HepG2 (cell line): ENCODE results near the gene HDDC2. TPM values are rescaled to one million over a fixed set of nuclear protein-coding genes. Genes with fewer than 3 reads are reported as not detected.

Source experiments
- ATAC-seq: fragments of 200-7000 bp; cut with Tn5 transposase; 3 replicates; pipeline ENCODE4 v1.9.1; 2020; ENCODE audit warnings: mild to moderate bottlenecking, moderate library complexity
- BruUV-seq: library from RNA; stranded (reverse); fragments of 400-500 nt; replicated peaks from 2 replicates; lab custom pipeline; 2021; lab: Mats Ljungman, UMichigan
- CTCF ChIA-PET: fragments of 300-600 bp; formaldehyde crosslinking; extraction: SDS; loops from one replicate; lab custom pipeline; 2021; ENCODE audit warnings: low total read pairs, inconsistent platforms, low intra/inter-chr PET ratio; lab: Yijun Ruan, JAX
- POLR2A ChIA-PET: fragments of 350-600 bp; sonication (Branson Sonifier 250); formaldehyde crosslinking; loops from one replicate; lab custom pipeline; 2020; ENCODE audit warnings: antibody characterized with exemption, inconsistent platforms; lab: Yijun Ruan, JAX
- DNase-seq: peaks from one replicate; pipeline ENCODE4 v3.0.0-alpha.2; 2015; ENCODE audit warnings: low spot score
- FAIRE-seq: peaks from 3 replicates; lab custom pipeline; 2011; peaks lifted over from hg19 to GRCh38; lab: Jason Lieb, UNC
- H2AFZ ChIP-seq: one replicate; pipeline ENCODE4 v1.6.1; 2011; ENCODE audit warnings: low read length, inconsistent platforms
- H3K27ac ChIP-seq: fragments of 300-600 bp; 3 replicates; pipeline ENCODE4 v1.8.0; 2011; ENCODE audit warnings: mixed run types, mild to moderate bottlenecking, mixed read lengths, low read length, inconsistent platforms; ENCODE audit not compliant: insufficient read depth; ENCODE audit errors: extremely low read length
- H3K27me3 ChIP-seq, 2 experiments: fragments of 200-600 bp in 1 of 2; 2 replicates in 1 of 2; 3 replicates in 1 of 2; pipeline versions ENCODE4 v1.6.0 to v1.8.0; 2011; ENCODE audit warnings: low read length in 2 of 2, mild to moderate bottlenecking in 2 of 2, moderate library complexity in 2 of 2, inconsistent platforms in 1 of 2; ENCODE audit not compliant: insufficient read depth in 2 of 2, control insufficient read depth in 1 of 2
- H3K36me3 ChIP-seq, 2 experiments: fragments of 200-600 bp in 1 of 2; replicated peaks in 1 of 2; 2 replicates in 1 of 2; 3 replicates in 1 of 2; pipeline versions ENCODE4 v1.5.1 to v1.8.0; 2011; ENCODE audit warnings: low read length in 2 of 2, inconsistent platforms in 1 of 2; ENCODE audit not compliant: insufficient read depth in 2 of 2, control insufficient read depth in 1 of 2
- H3K4me1 ChIP-seq: 2 replicates; pipeline ENCODE4 v1.5.1; 2012; ENCODE audit warnings: low read length, inconsistent platforms; ENCODE audit not compliant: insufficient read depth
- H3K4me2 ChIP-seq: 2 replicates; pipeline ENCODE4 v1.6.0; 2011; ENCODE audit warnings: low read depth, low read length, inconsistent platforms
- H3K4me3 ChIP-seq, 3 experiments: fragments of 200-600 bp in 1 of 3; sonication (generic), shearing (Covaris generic) in 1 of 3; replicated peaks in 1 of 3; 2 replicates each; pipeline ENCODE4 v1.5.1; 2011 to 2016; ENCODE audit warnings: low read length in 3 of 3, inconsistent platforms in 2 of 3, low read depth in 2 of 3, mild to moderate bottlenecking in 2 of 3, control low read depth in 1 of 3, mixed read lengths in 1 of 3; ENCODE audit not compliant: insufficient read depth in 1 of 3
- H3K79me2 ChIP-seq: one replicate; pipeline ENCODE4 v1.6.1; 2011; ENCODE audit warnings: low read length, inconsistent platforms; ENCODE audit not compliant: insufficient read depth
- H3K9ac ChIP-seq: 2 replicates; pipeline ENCODE4 v1.6.0; 2011; ENCODE audit warnings: mild to moderate bottlenecking, low read depth, low read length, inconsistent platforms; ENCODE audit not compliant: insufficient read depth
- H3K9me3 ChIP-seq: 2 replicates; pipeline ENCODE4 v1.5.1; 2012; ENCODE audit warnings: mild to moderate bottlenecking, low read length
- H4K20me1 ChIP-seq: 2 replicates; pipeline ENCODE4 v1.6.0; 2011; ENCODE audit warnings: inconsistent platforms, mild to moderate bottlenecking, low read length, moderate library complexity; ENCODE audit not compliant: insufficient read depth
- GATAD1 ChIP-seq: IDR thresholded peaks from 2 replicates; pipeline ENCODE4 v1.6.1; 2016; ENCODE audit warnings: missing genetic modification reagents, missing compliant biosample characterization
- MAF1 ChIP-seq: sonication (generic); formaldehyde crosslinking; IDR thresholded peaks from 2 replicates; pipeline ENCODE4 v1.5.0; 2020; ENCODE audit warnings: missing genetic modification reagents, borderline replicate concordance
- MEIS1 ChIP-seq: sonication (generic); formaldehyde crosslinking; IDR thresholded peaks from 2 replicates; pipeline ENCODE4 v1.9.0; 2021; ENCODE audit warnings: mild to moderate bottlenecking, missing genetic modification reagents, moderate library complexity, borderline replicate concordance
- NR3C1 ChIP-seq: sonication (generic); formaldehyde crosslinking; IDR thresholded peaks from 2 replicates; pipeline ENCODE4 v1.4.0; 2020; ENCODE audit warnings: missing genetic modification reagents
- TBL1XR1 ChIP-seq: fragments of 150-350 bp; IDR thresholded peaks from 2 replicates; pipeline ENCODE4 v1.6.1; 2014; ENCODE audit warnings: borderline replicate concordance, low read length; ENCODE audit not compliant: partially characterized antibody
- WGBS: methylation state at CpG from one replicate; pipeline ENCODE4 v1.1.6; 2017; ENCODE audit warnings: low lambda C conversion rate; 5-methylcytosine and 5-hydroxymethylcytosine counted together
- in situ Hi-C: cut with HindIII; loops from 2 replicates; pipeline ENCODE4 v1.10.0; 2017; ENCODE audit warnings: low pct_unique_long_range_greater_than_20kb; ENCODE audit not compliant: extremely low pct_ligation_motif_present
- intact Hi-C: fragments of 100-400 bp; cut with micrococcal nuclease; formaldehyde crosslinking; loops from one replicate; pipeline ENCODE4 v1.10.0; 2022; ENCODE audit not compliant: unreplicated experiment
- polyA plus RNA-seq, 8 experiments: library from polyadenylated mRNA; depleted of rRNA in 3 of 8; stranded (reverse) in 7 of 8; unstranded in 1 of 8; fragments of >200 nt; fragmentation: Illumina TruSeq in 4 of 8; extraction: Trizol in 4 of 8; gene quantifications; 2 replicates each; pipeline versions ENCODE4 v1.2.1 to v1.2.3, GENCODE V29; 2011 to 2016; ENCODE audit warnings: low read depth in 4 of 8, missing spikeins in 1 of 8, mixed read lengths in 1 of 8; ENCODE audit not compliant: insufficient read depth in 1 of 8
- total RNA-seq, 5 experiments: library from RNA; depleted of rRNA; stranded (reverse); fragments of >200 nt; fragmentation: Illumina TruSeq; extraction: Trizol; gene quantifications; 2 replicates each; pipeline ENCODE4 v1.2.3, GENCODE V29; 2016; ENCODE audit warnings: low read depth in 1 of 5
- TF ChIP-seq, protein P1 (sequence below): sonication (generic); formaldehyde crosslinking; IDR thresholded peaks from 2 replicates; pipeline ENCODE4 v1.4.0; 2020; ENCODE audit warnings: missing genetic modification reagents
- TF ChIP-seq, protein P2 (sequence below): sonication (generic); formaldehyde crosslinking; conservative IDR thresholded peaks from 2 replicates; pipeline ENCODE4 v1.4.0; 2020; ENCODE audit warnings: missing genetic modification reagents

The HDDC2 gene
- total and polyA plus RNA-seq, 2 of the 13 experiments (the other 11 are each of a cell fraction or from before 2014, with no cell fraction given): 76.7 to 78.7 TPM

DNA sequence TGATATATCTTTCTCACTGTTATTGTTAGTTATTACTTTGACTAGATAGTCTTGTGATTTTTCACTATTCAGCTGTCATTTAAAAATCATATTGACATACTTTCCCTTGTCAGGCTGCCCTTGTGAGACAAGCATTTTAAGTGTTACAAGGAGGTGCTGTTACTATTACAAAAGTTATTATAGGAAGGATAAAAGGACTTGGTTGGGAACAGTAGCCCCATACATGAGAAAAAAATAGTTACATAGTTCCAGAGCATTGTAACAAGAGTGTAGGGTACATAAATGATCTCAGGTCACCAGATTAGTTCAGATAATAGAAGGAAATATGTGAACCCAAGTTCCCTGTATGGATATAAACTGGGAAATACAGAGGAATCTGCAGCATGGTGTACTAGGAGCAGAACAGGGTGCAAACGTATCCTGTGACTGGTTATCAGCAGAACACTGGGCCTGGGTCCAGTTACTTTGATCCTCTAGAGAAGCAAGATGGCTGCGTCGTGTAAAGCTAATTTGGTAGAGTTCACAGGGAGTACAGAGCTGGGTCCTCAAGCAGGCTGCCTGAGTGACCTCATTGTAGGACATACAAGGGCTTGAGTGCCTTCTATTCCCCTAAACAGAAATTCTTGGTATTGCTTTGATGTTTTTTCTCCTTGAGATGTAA lies 38.5 kb upstream of the HDDC2 start:
- no peak for FAIRE-seq

More for the DNA sequence above, 38.5 kb upstream of the HDDC2 start:
- H3K4me1 ChIP-seq: no peaks in the 10 kb centered on the region
- CTCF ChIA-PET: no interaction called here
- TF ChIP-seq GATAD1 (CRISPR knock-in tag): no peak
- TF ChIP-seq TBL1XR1: no peak
- TF ChIP-seq NR3C1 (CRISPR knock-in tag): no peak
- TF ChIP-seq, protein P1, sequence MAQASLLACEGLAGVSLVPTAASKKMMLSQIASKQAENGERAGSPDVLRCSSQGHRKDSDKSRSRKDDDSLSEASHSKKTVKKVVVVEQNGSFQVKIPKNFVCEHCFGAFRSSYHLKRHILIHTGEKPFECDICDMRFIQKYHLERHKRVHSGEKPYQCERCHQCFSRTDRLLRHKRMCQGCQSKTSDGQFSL (CRISPR knock-in tag): no peak
- TF ChIP-seq MAF1 (CRISPR knock-in tag): no peak
- no peak for TF ChIP-seq MEIS1 (CRISPR knock-in tag)
- TF ChIP-seq, protein P2, sequence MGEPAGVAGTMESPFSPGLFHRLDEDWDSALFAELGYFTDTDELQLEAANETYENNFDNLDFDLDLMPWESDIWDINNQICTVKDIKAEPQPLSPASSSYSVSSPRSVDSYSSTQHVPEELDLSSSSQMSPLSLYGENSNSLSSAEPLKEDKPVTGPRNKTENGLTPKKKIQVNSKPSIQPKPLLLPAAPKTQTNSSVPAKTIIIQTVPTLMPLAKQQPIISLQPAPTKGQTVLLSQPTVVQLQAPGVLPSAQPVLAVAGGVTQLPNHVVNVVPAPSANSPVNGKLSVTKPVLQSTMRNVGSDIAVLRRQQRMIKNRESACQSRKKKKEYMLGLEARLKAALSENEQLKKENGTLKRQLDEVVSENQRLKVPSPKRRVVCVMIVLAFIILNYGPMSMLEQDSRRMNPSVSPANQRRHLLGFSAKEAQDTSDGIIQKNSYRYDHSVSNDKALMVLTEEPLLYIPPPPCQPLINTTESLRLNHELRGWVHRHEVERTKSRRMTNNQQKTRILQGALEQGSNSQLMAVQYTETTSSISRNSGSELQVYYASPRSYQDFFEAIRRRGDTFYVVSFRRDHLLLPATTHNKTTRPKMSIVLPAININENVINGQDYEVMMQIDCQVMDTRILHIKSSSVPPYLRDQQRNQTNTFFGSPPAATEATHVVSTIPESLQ (CRISPR knock-in tag): no peak
- TF ChIP-seq, all 625 proteins: peak for 0
- Histone ChIP-seq H3K27me3 (peaks cover 0 to 10% of the 10 kb centered on the region in 2 experiments; a peak in 2 of 5 replicates), H2AFZ (no peak overlapping the region), H3K36me3 (no peaks in the 10 kb centered on the region), H3K9ac (no peak overlapping the region), H4K20me1 (no peaks in the 10 kb centered on the region), H3K79me2 (no peaks in the 10 kb centered on the region), H3K27ac (no peak overlapping the region), H3K4me2 (no peak overlapping the region), H3K4me3 (no peak overlapping the region), H3K9me3 (no peaks in the 10 kb centered on the region)
- DNase-seq (no peak), ATAC-seq (no peak)
- intact Hi-C loops: no loop called here
- 25% methylated on average over 3 of the region's 3 CpGs for WGBS
- POLR2A ChIA-PET: no interaction called here
- no TSS peak for BruUV-seq
- in situ Hi-C loops: no loop called here
